HL-60/S4 treated with phorbol 12-myristate 13-acetate at 8.2 ng/mL for 4 days and 3 days (cell line): ENCODE data around the gene PLBD2.

ENCODE experiments used
- in situ Hi-C: fragments of 300-500 bp; cut with MboI; formaldehyde crosslinking; loops from 2 replicates; pipeline ENCODE4 v1.15.0; 2022; ENCODE audit warnings: low sequenced_read_pairs

Gene PLBD2

DNA sequence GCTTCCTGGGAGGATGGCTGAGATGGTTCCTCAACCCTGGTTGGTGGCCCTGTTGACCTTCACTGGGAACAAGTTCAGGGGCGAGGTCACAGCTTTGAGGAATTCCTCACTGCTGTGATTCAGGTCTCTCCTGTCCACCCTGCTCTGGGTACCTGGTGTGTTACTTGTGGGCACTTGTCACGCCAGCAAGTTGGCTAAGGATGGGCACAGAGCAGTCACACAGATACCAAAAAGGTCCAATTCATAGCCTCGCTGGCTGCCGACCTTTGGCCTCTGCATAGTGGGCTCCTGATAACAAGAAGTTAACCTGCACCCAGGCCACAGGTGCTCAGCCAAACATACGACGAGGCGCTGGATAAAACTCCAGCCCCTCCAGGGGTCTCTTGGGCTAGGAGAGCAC is 34.1 kb downstream of the PLBD2 start:
- in situ Hi-C loops: no loop called here

- in situ Hi-C loops: no loop called here
These were observed 34.7 kb downstream of the PLBD2 start for GRCh38 chr12:113392988-113393579.

DNA sequence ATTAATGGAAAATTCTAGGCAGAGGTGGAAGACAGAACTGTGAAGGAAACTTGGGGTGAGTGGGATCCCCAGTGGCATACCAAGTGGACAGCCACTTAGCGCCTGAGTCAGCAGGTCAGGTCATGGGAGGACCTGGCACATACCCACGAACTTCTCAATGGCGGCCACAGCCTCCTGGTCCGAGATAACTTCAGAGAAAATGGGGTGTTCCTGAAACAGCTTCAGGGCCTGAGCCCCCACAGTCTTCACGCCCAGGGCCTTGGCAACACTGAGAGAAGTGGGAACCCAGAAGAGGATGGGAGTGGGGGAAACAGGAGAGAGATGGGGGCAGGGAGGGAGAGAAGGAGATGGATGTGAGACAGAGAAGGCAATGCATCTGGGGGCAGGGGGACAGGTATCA is 35.4 kb downstream of the PLBD2 start:
- in situ Hi-C loops: no loop called here

GRCh38 chr12:113395119-113395518 is 36.7 kb downstream of the PLBD2 start:
- in situ Hi-C loops: no loop called here

GRCh38 chr12:113396200-113396599 is 37.8 kb downstream of the PLBD2 start:
- in situ Hi-C loops: no loop called here

- in situ Hi-C loops: no loop called here
These were observed 38.6 kb downstream of the PLBD2 start for GRCh38 chr12:113396828-113397496.

- in situ Hi-C loops: no loop called here
These were observed 39.3 kb downstream of the PLBD2 start for GRCh38 chr12:113397497-113398197.

DNA sequence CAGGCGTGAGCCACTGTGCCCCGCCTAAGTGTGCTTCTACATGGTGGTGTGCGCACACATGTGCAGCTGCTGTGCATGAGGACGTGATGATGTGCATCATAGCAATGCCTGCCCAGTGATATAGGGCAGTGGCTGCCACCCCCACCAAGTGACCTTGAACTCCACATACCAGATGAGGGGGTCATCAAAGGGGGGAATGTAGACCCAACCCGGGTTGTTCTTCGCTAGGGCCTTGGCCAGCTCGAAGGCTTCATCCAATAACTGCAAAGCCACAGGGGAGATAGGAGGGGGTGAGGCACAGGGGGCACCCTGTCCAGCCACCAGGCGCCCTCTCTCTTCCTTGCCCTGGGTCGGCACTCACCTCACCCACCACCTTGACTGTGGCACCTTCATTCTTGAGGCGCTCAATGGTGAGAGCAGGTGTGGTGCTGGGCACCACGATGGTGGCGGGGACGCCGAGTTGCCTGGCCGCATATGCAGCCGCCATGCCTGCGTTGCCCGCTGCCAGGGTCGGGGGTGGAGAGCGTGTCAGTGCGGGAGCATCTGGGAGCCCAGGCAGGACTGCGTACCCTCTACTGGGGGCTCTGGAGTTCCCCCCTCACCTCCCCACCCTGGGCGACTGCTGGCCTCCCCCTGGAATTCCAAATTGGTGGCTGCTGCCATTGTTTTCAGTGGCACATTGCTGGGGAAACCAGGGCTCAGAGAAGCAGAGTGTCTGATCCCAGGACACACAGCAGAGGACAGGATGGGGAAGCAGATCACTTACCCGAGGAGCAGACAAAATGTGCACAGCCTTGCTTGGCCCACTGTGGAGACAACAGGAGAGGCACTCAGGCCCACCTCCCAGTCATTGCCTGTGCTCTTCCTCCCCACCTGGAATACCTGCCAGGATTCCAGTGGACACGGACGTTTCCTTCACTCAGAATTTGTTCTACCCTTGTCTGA is 40.2 kb downstream of the PLBD2 start:
- in situ Hi-C loops: no loop called here

DNA sequence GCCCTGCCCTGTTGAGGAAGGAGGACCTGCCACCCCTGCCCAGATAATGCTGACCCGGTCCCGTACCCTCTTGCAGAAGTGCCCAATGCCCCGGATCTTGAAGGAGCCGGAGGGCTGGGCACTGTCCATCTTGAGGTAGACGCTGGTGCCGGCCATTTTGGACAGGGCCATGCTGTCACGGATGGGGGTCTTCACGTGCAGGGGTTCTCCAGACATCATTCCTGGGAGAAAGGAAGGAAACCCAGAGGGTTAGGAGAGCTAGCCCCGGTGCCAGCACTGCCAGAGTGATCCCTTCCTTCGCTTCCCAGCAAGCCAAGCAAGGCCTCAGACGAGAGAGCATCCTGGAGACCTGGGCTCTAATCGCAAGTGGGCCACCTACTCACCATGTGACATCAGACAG is 41.1 kb downstream of the PLBD2 start:
- in situ Hi-C loops: no loop called here

DNA sequence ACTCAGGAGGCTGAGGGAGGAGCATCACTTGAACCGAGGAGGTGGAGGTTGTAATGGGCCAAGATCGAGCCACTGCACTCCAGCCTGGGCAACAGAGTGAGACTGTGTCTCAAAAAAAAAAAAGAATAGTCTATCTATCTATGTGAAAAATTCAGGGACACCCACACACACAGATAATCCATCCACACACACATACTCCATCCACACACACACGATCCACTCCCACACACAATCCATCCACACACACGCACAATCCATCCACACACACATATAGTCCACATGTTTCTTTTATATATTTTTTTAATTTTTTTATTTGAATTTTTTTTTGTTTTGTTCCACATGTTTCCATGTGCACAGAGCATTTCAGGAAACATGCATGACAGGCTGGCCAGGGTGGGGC is 42.0 kb downstream of the PLBD2 start:
- in situ Hi-C loops: loop anchor here (25.0 kb wide), 1 partner anchor 213 kb away; the partner anchor contains the start of genes DDX54 and RITA1

DNA sequence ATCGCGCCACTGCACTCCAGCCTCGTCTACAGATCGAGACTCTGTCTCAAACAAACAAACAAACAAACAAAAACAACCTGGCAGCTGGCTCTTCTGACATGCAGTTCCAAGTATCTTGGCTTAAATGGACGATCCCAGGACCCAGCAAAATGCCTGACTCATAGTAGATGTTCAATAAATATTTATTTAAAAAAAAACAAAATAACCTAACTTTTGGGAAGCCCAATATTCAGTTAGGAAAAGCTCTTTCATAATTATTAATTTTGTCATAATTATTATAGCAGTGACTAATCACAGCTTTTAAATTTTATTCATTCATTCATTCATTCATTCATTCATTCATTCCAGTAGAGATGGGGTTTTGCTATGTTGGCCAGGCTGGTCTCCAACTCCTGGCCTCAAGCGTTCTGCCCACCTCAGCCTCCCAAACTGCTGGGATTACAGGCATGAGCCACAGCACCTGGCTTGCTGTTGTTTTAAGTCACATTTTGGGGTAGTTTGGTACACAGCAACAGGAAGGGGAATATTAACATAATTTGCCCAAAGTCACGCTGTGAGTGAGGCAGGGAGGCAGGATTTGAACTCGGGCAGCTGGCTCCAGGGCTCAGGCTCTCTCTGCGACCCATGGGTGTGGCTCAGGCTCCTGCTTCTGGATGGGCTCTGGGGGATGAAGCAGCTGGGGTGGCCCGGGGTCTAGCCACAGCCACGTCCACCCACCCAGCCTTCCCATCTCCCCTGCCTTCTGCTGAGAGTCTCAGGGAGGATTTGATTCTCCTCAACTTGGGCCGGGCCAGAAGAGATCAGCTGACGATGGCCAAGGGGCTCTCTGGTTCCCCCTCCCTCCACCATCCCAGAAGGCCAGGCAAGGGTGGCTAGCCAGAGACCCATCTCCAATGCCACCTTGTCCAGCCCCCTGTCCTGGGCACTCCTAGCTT is 42.9 kb downstream of the PLBD2 start:
- in situ Hi-C loops: loop anchor here (25.0 kb wide), 1 partner anchor 214 kb away; the partner anchor contains the start of genes DDX54 and RITA1

GRCh38 chr12:113402586-113403260 is 44.3 kb downstream of the PLBD2 start:
- in situ Hi-C loops: loop anchor here (25.0 kb wide), 1 partner anchor 215 kb away; the partner anchor contains the start of genes DDX54 and RITA1

DNA sequence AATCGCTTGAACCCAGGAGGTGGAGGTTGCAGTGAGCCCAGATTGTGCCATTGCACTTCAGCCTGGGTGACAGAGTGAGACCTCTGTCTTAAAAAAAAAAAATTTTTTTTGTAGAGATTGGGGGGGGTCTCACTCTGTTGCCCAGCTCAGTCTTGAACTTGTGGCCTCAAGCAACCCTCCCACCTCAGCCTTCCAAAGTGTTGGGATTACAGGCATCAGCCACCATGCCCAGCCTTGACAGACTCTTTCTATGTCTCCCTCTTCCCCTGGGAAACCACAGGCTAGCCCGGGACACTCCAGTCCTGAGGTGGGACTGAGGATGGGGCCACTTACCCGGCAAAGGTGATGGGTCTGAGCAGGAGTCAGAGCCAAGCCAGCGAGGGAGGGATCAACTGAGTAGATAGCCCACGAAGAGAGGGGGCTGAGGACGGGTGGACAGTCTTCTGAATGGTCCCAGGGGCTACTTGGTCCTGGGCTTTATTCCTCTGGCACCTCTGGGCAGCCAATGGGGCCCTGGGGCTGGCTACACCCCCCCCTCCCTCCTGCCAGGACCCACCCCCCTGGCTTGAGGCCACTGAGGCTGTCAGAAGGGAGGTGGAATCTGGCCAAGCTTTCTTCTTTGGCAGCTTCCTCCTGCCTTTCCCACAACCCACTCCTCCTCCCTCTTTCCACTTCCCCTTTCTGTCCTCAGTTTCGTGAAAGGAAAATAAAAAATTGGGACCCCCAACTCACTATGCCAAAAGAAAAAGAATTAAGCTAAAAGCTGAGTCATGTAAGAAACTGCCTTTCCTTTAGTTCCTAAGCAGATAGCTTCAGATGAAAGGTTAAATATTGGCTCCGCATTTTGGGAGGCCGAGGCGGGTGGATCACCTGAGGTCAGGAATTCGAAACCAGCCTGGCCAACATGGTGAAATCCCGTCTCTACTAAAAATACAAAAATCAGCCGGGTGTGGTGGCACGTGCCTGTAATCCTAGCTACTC is 45.3 kb downstream of the PLBD2 start, which contains the start of gene SDS:
Gene SDS, minus strand, starts transcription at position 453 of the 981 bp plus-strand sequence. CDS start 4,179 bp downstream, outside the sequence.
- in situ Hi-C loops: loop anchor here (25.0 kb wide), 1 partner anchor 216 kb away; the partner anchor contains the start of genes DDX54 and RITA1

GRCh38 chr12:113405694-113406093 is 47.3 kb downstream of the PLBD2 start:
- in situ Hi-C loops: loop anchor here (25.0 kb wide), 1 partner anchor 218 kb away; the partner anchor contains the start of genes DDX54 and RITA1

DNA sequence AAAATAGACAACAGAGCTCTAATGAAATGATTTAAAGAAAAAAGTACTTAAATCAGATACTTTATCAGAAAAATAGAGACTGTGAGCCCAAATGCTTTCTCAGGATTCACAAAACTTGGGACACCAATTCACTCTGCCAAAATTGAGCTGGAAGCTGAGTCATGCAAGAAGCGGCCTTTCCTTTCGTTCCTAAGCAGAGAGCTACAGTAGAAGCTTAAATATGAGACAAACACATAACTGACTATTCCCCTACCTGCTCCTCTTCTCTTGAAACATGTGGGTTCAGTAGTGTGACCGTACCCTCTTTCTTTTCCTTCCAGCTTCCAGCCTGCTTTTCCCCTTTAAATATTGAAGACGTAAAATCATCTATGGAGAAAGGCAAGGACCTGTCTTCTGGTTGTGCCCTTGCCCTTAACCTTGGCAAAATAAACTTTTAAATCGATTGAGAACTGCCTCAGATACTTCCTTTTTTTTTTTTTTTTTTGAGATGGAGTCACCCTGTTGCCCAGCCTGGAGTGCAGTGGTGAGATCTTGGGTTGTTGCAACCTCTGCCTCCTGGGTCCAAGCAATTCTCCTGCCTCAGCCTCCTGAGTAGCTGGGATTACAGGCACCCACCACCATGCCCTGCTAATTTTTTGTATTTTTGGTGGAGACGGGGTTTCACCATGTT is 49.7 kb downstream of the PLBD2 start:
- in situ Hi-C loops: loop anchor here (25.0 kb wide), 1 partner anchor 221 kb away; the partner anchor contains the start of genes DDX54 and RITA1

- in situ Hi-C loops: loop anchor here (25.0 kb wide), 1 partner anchor 222 kb away; the partner anchor contains the start of genes DDX54 and RITA1
These were observed 50.4 kb downstream of the PLBD2 start for GRCh38 chr12:113408756-113409298.
